GM12865 (cell line): ENCODE data around the gene HSD11B1.
A peak's percentile ranks its signal among the peaks of the same experiment; 100 is the strongest.

Experiments
- DNase-seq: peaks from one replicate; pipeline ENCODE4 v3.0.0; 2010; ENCODE audit warnings: low read depth
- H3K4me3 ChIP-seq: 2 replicates; pipeline ENCODE4 v1.5.1; 2011; ENCODE audit warnings: mild to moderate bottlenecking, low read depth, low read length, control low read depth
- CTCF ChIP-seq: IDR thresholded peaks from 2 replicates; pipeline ENCODE4 v1.5.1; 2011; ENCODE audit warnings: low read length, control low read depth, low read depth, inconsistent platforms; ENCODE audit not compliant: insufficient read depth; ENCODE audit errors: missing control alignments

The HSD11B1 gene

GRCh38 chr1:209749670-209750323 is 45.2 kb downstream of the HSD11B1 start:
- DNase-seq: no peak
- H3K4me3 ChIP-seq: no peak overlapping the region
- TF ChIP-seq CTCF: no peak

DNA sequence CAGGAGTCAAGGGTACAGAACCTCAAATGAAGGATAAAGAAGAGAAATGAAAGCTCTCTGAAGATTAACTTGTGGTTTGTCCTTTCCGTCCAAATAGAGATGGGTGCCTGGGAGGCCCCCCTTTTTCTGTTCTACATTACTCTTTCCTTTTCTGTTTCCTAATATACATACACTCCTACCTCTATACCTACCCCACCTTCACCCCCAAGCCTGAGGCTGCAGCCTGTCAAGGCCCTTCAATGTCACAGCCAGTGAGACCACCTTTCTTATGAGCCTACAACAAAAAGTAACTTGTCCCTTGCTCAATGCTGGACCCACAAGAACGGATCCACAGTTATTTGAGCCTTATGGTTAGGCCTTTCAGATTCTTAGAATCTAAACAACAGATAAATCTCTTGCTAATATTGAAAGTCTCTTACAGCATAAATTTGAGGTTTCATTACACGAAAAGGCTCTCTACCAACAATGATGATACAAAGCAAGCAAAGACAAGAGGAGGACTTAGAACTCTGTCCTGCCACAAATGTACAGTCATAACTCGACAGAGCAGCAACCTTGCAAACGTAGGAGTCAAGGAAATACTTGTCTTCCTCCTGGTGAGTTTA is 47.1 kb downstream of the HSD11B1 start:
- DNase-seq: peak; percentile 86
- TF ChIP-seq CTCF: no peak
- no peak overlapping the region for H3K4me3 ChIP-seq

DNA sequence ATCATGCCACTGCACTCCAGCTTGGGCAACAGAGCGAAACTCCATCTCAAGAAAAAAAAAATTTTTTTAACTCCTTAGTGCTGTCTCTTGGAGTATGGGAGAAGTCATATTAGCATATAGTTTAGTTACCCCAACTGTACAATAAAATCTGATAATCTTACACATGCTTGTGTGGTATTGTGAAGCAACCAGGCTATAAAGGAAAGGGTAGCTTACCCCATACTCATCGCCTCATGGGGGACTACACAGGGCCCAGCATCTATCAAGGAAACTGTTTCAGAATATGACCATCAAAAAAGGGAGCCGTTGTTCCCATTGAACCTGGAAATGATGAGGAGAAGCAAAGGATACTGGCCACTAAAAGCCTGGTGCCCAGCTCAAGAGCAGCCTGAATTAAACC is 48.2 kb downstream of the HSD11B1 start:
- H3K4me3 ChIP-seq: no peak overlapping the region
- no peak for TF ChIP-seq CTCF
- no peak for DNase-seq

DNA sequence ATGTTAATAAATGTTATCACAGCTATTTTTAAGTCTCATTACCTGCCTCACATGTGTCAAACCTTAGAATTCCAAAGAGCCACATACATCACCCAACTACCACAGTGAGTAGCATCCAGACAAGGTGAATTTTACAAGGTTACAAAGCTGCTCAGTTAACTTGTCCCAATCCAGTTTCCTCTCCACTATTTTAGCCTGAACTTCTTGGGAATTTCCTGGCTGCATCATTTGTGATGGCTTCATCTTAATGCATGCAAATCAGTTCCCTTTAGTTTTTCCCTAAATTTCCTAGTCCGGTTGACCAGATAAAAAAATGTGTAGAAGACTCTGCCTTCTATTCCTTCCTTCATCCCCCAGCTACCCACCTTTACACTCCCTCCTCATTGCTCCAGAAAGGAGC is 50.6 kb downstream of the HSD11B1 start:
- peak overlapping the region; percentile 67; the same call in 1 of the 2 replicates for H3K4me3 ChIP-seq
- no peak for TF ChIP-seq CTCF
- DNase-seq: no peak

DNA sequence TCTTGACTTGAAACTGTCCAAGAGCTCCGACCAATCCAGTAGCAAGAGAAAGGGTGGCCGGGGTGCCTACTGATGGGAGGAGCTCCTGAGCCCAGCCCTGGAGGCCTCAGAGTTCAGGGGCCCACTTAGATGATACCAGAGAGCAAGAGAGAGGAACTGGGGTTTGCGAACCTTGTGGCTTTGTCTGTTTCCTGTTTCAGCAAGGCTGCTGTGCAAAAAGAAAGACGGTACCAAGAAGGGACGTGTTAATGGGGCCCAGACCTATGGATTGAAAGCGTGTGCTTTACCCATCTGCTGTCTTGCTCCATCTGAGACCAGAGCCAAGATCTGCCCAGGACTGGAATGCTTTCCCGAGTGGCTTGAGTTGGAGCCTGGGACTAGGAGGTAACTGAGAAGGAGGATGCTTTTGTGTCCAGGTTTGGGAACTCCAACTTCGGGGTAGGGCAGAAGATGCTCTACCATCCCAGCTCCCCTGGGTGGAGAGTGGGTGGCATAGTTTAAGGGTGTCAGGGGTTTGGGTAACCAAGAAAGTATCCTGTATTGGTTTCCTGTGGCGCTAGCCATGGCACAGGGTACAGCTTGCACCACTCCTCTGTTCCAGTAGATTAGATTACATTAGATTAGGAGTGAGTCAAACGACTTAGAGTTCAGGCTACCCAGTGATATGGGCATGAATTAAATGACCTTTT is 51.4 kb downstream of the HSD11B1 start, which contains the start of gene TRAF3IP3:
Gene TRAF3IP3 (plus strand): TSS at position 128 of the 689 bp plus-strand sequence. CDS start 3,987 bp downstream, outside the sequence.
- H3K4me3 ChIP-seq: peak within 1 kb of the TSS; percentile 67
- TF ChIP-seq CTCF: no peak
- DNase-seq: peak; percentile 93

DNA sequence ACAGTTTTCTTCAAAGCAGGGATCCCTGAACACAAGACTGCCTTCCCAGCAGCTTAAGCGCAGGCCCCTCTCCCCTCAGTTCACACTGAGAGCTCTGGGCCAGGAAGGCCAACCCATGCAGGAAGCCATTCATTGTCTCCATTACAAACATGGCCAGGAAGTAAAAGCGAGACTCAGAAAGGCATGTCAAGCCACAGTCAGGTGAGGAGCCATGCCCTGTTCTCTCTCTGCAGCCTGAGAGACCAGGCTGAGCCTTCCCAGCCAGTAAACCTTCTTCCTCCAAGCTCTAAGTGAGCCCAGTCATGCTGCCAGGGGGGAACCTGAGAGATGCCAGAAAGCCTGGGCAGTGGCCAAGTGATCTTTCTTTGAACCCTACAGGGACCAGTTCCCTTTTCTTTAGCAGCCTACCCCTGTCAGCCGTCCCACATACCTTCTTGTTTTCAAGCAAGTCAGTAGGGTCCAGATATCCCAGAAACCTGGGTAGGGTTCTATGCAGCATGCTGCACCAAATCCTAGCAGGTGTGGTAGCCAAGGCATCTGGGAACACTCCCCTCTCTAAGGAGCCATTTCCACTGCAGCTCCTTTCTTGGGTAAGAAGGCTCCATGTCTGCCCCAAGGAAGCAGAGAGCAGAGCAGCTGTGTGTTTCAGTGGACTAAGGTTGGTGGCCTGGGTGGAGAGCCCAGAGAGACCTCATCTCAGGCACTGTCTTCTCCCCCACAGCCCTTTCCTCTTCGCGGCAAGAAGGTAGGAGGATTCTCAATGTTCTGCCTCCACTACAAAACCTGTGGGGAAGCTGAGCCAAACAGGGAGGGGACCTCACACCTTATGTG is 52.2 kb downstream of the HSD11B1 start:
- no peak for TF ChIP-seq CTCF
- DNase-seq: peak; percentile 68

More for the DNA sequence above, 52.2 kb downstream of the HSD11B1 start:
- peak overlapping the region; percentile 67 for H3K4me3 ChIP-seq
